Stimulated activated effector memory CD8-positive, alpha-beta T cell treated with anti-CD3 and anti-CD28 coated beads, Interleukin-12 subunit alpha, Interleukin-12 subunit beta, amount 100 ng/mL, for 72 hours (primary cell): Measurements from ENCODE around the gene GJC1.
"Not testable (repeated sequence)": the region's sequence is repeated elsewhere in the genome, so short reads cannot be mapped to it uniquely, and the experiment has no call there.

Experiments used
- ATAC-seq: fragments of 150-1000 bp; cut with Tn5 transposase; 2 replicates; pipeline ENCODE4 v1.10.0; 2021
- DNase-seq, 2 donors: peaks; one replicate each; pipeline ENCODE4 v3.0.0; 2021 to 2022; ENCODE audit warnings: low spot score in 2 of 2
- H3K27ac Mint-ChIP-seq: one replicate; pipeline ENCODE4 v1.8.0; 2022; ENCODE audit warnings: mild to moderate bottlenecking, mixed read lengths
- H3K36me3 Mint-ChIP-seq: one replicate; pipeline ENCODE4 v1.8.0; 2022; ENCODE audit warnings: mild to moderate bottlenecking, mixed read lengths
- H3K4me1 Mint-ChIP-seq: one replicate; pipeline ENCODE4 v1.8.0; 2022; ENCODE audit warnings: mixed read lengths
- H3K4me3 Mint-ChIP-seq: one replicate; pipeline ENCODE4 v1.8.0; 2022; ENCODE audit warnings: mild to moderate bottlenecking, mixed read lengths
- H3K9me3 Mint-ChIP-seq: one replicate; pipeline ENCODE4 v1.8.0; 2022; ENCODE audit warnings: mixed read lengths

Gene GJC1

GRCh38 chr17:44827863-44828262 is 2.2 kb downstream of the GJC1 start:
- no peaks in the 10 kb centered on the region for H3K9me3 Mint-ChIP-seq
- H3K4me3 Mint-ChIP-seq: no peak overlapping the region
- no peak for ATAC-seq

GRCh38 chr17:44826123-44826790 is 3.8 kb downstream of the GJC1 start:
- peaks cover 6% of the 10 kb centered on the region for H3K36me3 Mint-ChIP-seq
- H3K4me3 Mint-ChIP-seq: no peak overlapping the region
- no peak overlapping the region for H3K27ac Mint-ChIP-seq
- H3K9me3 Mint-ChIP-seq: no peaks in the 10 kb centered on the region
- DNase-seq (no peak), ATAC-seq (no peak)
- H3K4me1 Mint-ChIP-seq: peaks cover 9% of the 10 kb centered on the region

More at GRCh38 chr17:44827863-44828262, 2.2 kb downstream of the GJC1 start:
- Mint-ChIP-seq H3K4me1 (peaks cover 9% of the 10 kb centered on the region), H3K36me3 (peaks cover 6% of the 10 kb centered on the region), H3K27ac (no peak overlapping the region)
- DNase-seq: no peak

DNA sequence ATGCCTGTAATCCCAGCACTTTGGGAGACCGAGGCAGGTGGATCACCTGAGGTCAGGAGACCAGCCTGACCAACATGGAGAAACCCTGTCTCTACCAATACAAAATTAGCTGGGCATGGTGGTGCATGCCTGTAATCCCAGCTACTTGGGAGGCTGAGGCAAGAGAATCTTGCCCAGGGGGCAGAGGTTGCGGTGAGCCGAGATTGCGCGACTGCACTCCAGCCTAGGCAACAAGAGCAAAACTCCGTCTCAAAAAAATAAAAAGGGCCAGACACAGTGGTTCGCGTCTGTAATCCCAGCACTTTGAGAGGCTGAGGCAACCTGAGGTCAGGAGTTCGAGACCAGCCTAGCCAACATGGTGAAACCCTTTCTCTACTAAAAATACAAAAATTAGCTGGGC is 4.9 kb downstream of the GJC1 start:
- not testable (repeated sequence) for ATAC-seq, H3K9me3 Mint-ChIP-seq, H3K36me3 Mint-ChIP-seq, H3K4me1 Mint-ChIP-seq, H3K4me3 Mint-ChIP-seq, H3K27ac Mint-ChIP-seq, DNase-seq

DNA sequence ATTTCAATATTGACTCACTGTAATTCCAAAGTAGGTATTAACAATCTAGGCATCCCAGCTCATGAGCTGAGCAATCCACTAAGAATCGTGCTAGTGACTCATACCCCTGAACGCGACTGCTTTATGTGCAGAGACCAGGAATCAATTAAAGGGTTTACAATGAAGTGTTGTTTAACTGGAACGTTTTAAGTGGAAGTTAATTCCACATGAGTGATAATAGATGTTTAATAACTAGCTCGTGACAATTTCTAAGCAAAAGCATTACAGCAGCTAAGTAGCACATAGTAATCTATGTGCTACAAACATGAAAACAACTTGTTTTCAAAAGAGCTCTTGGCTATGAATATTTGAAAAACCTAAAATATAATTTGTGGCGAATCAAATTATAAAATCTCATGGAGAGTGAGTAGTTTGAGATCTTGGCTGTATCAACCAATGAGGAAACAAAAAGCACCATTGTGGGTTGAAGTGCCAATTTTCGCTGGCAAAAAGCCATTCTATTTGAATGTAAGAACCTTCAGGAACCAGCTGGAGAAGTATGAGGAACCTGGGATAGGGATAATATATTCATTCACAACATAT is 9.4 kb downstream of the GJC1 start:
- no peaks in the 10 kb centered on the region for H3K9me3 Mint-ChIP-seq
- H3K36me3 Mint-ChIP-seq: no peaks in the 10 kb centered on the region
- no peak for DNase-seq
- no peak overlapping the region for H3K4me3 Mint-ChIP-seq
- ATAC-seq: no peak
- no peaks in the 10 kb centered on the region for H3K4me1 Mint-ChIP-seq
- no peak overlapping the region for H3K27ac Mint-ChIP-seq

DNA sequence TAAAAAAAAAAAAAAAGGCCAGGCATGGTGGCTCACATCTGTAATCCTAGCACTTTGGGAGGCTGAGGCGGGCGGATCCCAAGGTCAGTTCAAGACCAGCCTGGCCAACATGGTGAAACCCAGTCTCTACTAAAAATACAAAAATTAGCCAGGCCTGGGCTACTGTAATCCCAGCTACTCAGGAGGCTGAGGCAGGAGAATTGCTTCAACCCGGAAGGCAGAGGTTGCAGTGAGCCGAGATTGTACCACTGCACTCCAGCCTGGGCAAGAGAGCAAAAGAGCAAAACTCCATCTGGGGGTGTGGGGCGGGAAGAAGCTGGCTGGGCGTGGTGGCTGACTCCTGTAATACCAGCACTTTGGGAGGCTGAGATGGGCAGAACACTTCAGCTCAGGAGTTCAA is 11.6 kb downstream of the GJC1 start:
- not testable (repeated sequence) for H3K4me3 Mint-ChIP-seq

DNA sequence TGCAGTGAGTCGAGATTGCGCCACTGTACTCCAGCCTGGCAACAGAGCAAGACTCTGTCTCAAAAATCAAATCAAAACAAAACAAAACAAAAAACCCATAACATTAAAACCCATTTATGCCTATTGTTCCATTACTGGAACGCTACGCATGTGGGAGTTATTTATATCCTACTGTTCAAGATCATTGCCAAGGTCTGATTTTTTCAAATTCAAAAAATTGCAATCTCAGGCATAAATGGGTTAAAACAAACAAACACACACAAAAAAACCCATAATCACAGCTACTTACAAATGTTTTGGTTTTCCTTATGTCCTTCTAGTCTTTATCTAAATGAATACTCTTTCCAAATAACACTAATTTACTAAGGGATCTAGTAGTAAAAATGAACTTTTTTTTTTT is 17.8 kb downstream of the GJC1 start:
- no peaks in the 10 kb centered on the region for H3K36me3 Mint-ChIP-seq
- no peak overlapping the region for H3K27ac Mint-ChIP-seq
- DNase-seq: no peak
- ATAC-seq: no peak
- H3K9me3 Mint-ChIP-seq: no peaks in the 10 kb centered on the region
- H3K4me1 Mint-ChIP-seq: no peaks in the 10 kb centered on the region
- H3K4me3 Mint-ChIP-seq: no peak overlapping the region

More for the DNA sequence above, 11.6 kb downstream of the GJC1 start:
- DNase-seq, H3K9me3 Mint-ChIP-seq, ATAC-seq, H3K27ac Mint-ChIP-seq, H3K4me1 Mint-ChIP-seq, H3K36me3 Mint-ChIP-seq: not testable (repeated sequence)

DNA sequence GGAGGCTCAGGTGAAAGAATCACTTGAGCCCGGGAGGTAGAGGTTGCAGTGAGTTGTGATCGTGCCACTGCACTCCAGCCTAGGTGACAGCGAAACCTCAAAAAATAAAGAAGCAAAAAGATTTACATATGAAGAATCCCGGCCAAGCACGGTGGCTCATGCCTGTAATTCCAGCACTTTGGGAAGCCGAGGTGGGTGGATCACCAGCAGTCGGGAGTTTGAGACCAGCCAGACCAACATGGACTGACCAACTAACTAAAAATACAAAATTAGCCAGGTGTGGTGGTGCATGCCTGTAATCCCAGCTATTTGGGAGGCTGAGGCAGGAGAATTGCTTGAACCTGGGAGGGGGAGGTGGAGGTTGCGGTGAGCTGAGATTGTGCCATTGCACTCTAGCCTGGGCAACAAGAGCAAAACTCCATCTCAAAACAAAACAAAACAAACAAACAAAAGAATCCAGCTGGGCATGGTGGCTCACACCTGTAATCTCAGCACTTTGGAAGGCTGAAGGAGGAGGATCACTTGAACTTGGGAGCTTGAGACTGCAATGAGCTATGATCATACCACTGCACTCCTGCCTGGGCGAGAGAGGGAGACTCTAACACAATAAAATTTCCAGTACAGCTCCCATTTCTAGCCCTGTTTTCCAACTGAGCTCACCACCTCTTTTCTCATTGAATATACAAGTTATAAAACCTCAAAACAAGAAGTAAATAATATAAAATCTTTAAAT is 21.3 kb downstream of the GJC1 start:
- H3K36me3 Mint-ChIP-seq: not testable (repeated sequence)

DNA sequence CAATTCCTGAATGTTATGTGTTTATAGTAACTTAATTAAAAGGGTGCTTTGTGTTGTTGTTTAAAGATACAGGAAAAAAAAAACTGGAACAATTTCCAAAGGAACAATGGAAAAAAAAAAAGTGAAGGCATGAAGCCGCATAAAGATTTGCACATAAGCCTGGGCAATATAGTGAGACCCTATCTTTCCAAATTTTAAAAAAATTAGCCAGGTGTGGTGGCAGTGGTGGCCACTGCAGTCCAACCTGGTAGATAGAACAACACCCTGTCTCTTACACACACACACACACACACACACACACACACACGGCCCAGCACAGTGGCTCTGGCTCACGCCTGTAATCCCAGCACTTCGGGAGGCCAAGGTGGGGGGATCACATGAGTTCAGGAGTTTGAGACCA is 21.9 kb downstream of the GJC1 start:
- no peak overlapping the region for H3K27ac Mint-ChIP-seq
- no peaks in the 10 kb centered on the region for H3K9me3 Mint-ChIP-seq
- ATAC-seq (no peak), DNase-seq (no peak)
- H3K4me3 Mint-ChIP-seq: no peak overlapping the region
- H3K4me1 Mint-ChIP-seq: no peaks in the 10 kb centered on the region
- no peaks in the 10 kb centered on the region for H3K36me3 Mint-ChIP-seq

More for the DNA sequence above, 21.3 kb downstream of the GJC1 start:
- H3K4me1 Mint-ChIP-seq, H3K27ac Mint-ChIP-seq, ATAC-seq, DNase-seq, H3K9me3 Mint-ChIP-seq, H3K4me3 Mint-ChIP-seq: not testable (repeated sequence)

DNA sequence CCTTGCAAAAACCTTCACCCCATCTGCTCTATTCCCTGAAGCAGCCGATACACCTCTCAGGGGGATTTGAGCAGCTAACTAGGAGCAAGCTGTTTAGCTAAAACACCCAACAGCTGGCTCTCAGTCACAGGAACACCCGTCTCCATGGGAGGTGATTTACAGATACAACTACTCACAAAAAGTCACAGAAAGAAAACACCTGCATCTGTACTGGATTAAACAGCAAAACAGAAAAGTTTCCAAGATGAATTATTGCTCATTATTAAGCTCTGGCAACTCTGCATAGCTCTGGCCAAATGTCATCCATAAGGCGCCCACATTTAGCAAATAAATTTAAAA is 22.3 kb downstream of the GJC1 start:
- no peak for DNase-seq
- Mint-ChIP-seq H3K4me1 (no peaks in the 10 kb centered on the region), H3K4me3 (no peak overlapping the region), H3K27ac (no peak overlapping the region), H3K36me3 (no peaks in the 10 kb centered on the region), H3K9me3 (no peaks in the 10 kb centered on the region)
- no peak for ATAC-seq

GRCh38 chr17:44807093-44807816 is 22.8 kb downstream of the GJC1 start:
- no peak for DNase-seq
- no peaks in the 10 kb centered on the region for H3K9me3 Mint-ChIP-seq
- no peaks in the 10 kb centered on the region for H3K4me1 Mint-ChIP-seq
- ATAC-seq: no peak
- H3K36me3 Mint-ChIP-seq: no peaks in the 10 kb centered on the region
- no peak overlapping the region for H3K4me3 Mint-ChIP-seq
- no peak overlapping the region for H3K27ac Mint-ChIP-seq

GRCh38 chr17:44804302-44805089 is 25.6 kb downstream of the GJC1 start:
- no peak for ATAC-seq
- Mint-ChIP-seq H3K9me3 (no peaks in the 10 kb centered on the region), H3K27ac (no peak overlapping the region), H3K36me3 (no peaks in the 10 kb centered on the region), H3K4me3 (no peak overlapping the region), H3K4me1 (no peaks in the 10 kb centered on the region)
- no peak for DNase-seq

DNA sequence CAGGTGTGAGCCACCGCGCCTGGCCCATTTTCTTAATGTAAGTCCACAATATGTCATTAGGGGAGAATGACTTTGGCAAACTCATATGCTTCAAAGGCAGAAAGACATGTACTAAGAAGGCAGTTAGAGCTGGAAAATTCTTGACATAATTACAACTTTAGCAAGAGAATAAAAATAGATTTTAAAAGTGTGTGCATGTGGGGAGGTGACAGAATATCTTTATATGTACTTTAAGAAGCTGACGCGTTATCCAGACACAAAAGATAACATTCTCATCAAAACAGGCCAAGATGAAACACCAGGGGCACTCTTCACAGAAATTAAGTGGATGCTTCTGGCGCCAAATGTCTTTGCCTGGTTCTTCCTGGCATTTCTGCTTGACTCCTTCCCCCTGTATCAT is 28.2 kb downstream of the GJC1 start:
- no peaks in the 10 kb centered on the region for H3K36me3 Mint-ChIP-seq
- no peak overlapping the region for H3K27ac Mint-ChIP-seq
- no peak for DNase-seq
- no peak overlapping the region for H3K4me3 Mint-ChIP-seq
- no peaks in the 10 kb centered on the region for H3K4me1 Mint-ChIP-seq
- no peaks in the 10 kb centered on the region for H3K9me3 Mint-ChIP-seq
- ATAC-seq: no peak

GRCh38 chr17:44798356-44798755 is 31.7 kb downstream of the GJC1 start:
- Mint-ChIP-seq H3K9me3 (no peaks in the 10 kb centered on the region), H3K36me3 (no peaks in the 10 kb centered on the region), H3K4me1 (no peaks in the 10 kb centered on the region), H3K27ac (no peak overlapping the region), H3K4me3 (no peak overlapping the region)
- ATAC-seq (no peak), DNase-seq (no peak)

- no peak for ATAC-seq
- Mint-ChIP-seq H3K9me3 (no peaks in the 10 kb centered on the region), H3K36me3 (no peaks in the 10 kb centered on the region), H3K4me3 (no peak overlapping the region), H3K4me1 (no peaks in the 10 kb centered on the region), H3K27ac (no peak overlapping the region)
- no peak for DNase-seq
Measured at GRCh38 chr17:44797802-44798201, 32.3 kb downstream of the GJC1 start.

DNA sequence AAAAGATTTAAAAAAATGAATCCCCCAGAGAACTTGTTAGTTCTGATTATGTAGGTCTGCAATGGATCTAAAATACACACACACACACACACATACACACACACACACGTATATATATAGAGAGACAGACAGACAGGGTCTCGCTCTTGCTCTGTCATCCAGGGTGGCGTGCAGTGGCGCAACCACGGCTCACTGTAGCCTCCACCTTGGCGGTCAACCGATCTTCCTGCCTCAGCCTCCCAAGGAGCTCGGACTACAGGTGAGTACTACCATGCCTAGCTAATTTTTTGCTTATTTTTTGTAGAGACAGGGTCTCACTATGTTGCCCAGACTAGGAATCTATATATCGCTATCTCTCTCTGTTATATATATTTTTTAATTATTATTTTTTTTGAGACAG is 33.4 kb downstream of the GJC1 start:
- Mint-ChIP-seq H3K4me1 (no peaks in the 10 kb centered on the region), H3K27ac (no peak overlapping the region), H3K9me3 (no peaks in the 10 kb centered on the region), H3K4me3 (no peak overlapping the region), H3K36me3 (no peaks in the 10 kb centered on the region)
- no peak for DNase-seq
- no peak for ATAC-seq
